H1 (cell line): ENCODE results near the gene THBS4. TPM values are rescaled to one million over a fixed set of nuclear protein-coding genes. Genes with fewer than 3 reads are reported as not detected.

Experiments used
- ATF2 ChIP-seq: IDR thresholded peaks from 2 replicates; pipeline ENCODE4 v1.6.1; 2012; ENCODE audit warnings: low read length, inconsistent platforms
- CBX5 ChIP-seq: fragments of 300-800, 300-1000 bp; sonication (generic); IDR thresholded peaks from 2 replicates; pipeline ENCODE4 v1.7.1; 2016; ENCODE audit warnings: antibody characterized with exemption, low read length, low read depth
- CHD7 ChIP-seq: fragments of 300-600 bp; sonication (generic); IDR thresholded peaks from 2 replicates; pipeline ENCODE4 v1.7.1; 2012; ENCODE audit warnings: low read length, moderate library complexity, mild to moderate bottlenecking, inconsistent platforms; ENCODE audit not compliant: insufficient replicate concordance
- KDM4A ChIP-seq: IDR thresholded peaks from one replicate; pipeline ENCODE4 v1.7.1; 2012; ENCODE audit warnings: low read depth, mild to moderate bottlenecking, moderate library complexity, low read length, inconsistent platforms; ENCODE audit not compliant: severe bottlenecking
- polyA plus RNA-seq, 7 experiments: library from polyadenylated mRNA; depleted of rRNA in 3 of 7; stranded (reverse) in 5 of 7; unstranded in 2 of 7; fragments of >200 nt in 5 of 7; fragments of 200-250 nt in 2 of 7; gene quantifications; 1 replicate in 5 of 7; 2 replicates in 1 of 7; 4 replicates in 1 of 7; pipeline versions ENCODE4 v1.2.1 to v1.2.3, GENCODE V29; 2011 to 2013; ENCODE audit warnings: missing spikeins in 2 of 7, mixed read lengths in 2 of 7
- total RNA-seq: library from RNA; stranded (reverse); fragmentation: NEBNext Ultra II Directional; extraction: Animal tissue kit (Norgen Biotek cat#: 25700); gene quantifications from 2 replicates; pipeline ENCODE4 v1.2.1, GENCODE V29; 2021

The THBS4 gene
- total and polyA plus RNA-seq, 2 of the 8 experiments (the other 6 are each of a cell fraction or from before 2014, with no cell fraction given) = 12.8 to 25.4 TPM

GRCh38 chr5:80010754-80011392, 24.3 kb upstream of the THBS4 start (continued):
- no peak for TF ChIP-seq ATF2
- no peak for TF ChIP-seq KDM4A
- no peak for TF ChIP-seq CBX5
- TF ChIP-seq CHD7 = no peak
